GM19328 (cell line): ENCODE data around the gene COMMD1.
"Not testable (repeated sequence)": the region's sequence is repeated elsewhere in the genome, so short reads cannot be mapped to it uniquely, and the experiment has no call there.

ENCODE experiments used
- ATAC-seq: cut with Tn5 transposase; IDR thresholded peaks from one replicate; pipeline ENCODE4 v1.9.1; 2021; ENCODE audit warnings: mild to moderate bottlenecking, moderate library complexity; ENCODE audit not compliant: unreplicated experiment

Gene COMMD1

GRCh38 chr2:62065243-62065642, 159.8 kb downstream of the COMMD1 start:
- ATAC-seq: no peak

GRCh38 chr2:62071126-62071598, 165.7 kb downstream of the COMMD1 start:
- ATAC-seq: no peak

GRCh38 chr2:62071760-62072680, 166.5 kb downstream of the COMMD1 start:
- no peak for ATAC-seq

GRCh38 chr2:62074233-62074632, 168.8 kb downstream of the COMMD1 start:
- no peak for ATAC-seq

GRCh38 chr2:62076980-62077638, 171.6 kb downstream of the COMMD1 start:
- ATAC-seq: no peak

GRCh38 chr2:62084801-62085200, 179.3 kb downstream of the COMMD1 start:
- no peak for ATAC-seq

- no peak for ATAC-seq
Observed at GRCh38 chr2:62089658-62090057, 184.2 kb downstream of the COMMD1 start.

- no peak for ATAC-seq
Observed at GRCh38 chr2:62091471-62091870, 186.0 kb downstream of the COMMD1 start.

- ATAC-seq: no peak
Observed at GRCh38 chr2:62099050-62099449, 193.6 kb downstream of the COMMD1 start.

- peak; percentile 80 for ATAC-seq
Observed at GRCh38 chr2:62099523-62100175, 194.2 kb downstream of the COMMD1 start.

GRCh38 chr2:62101886-62102285, 196.4 kb downstream of the COMMD1 start:
- no peak for ATAC-seq

- ATAC-seq: no peak
Observed at GRCh38 chr2:62102402-62102920, 197.0 kb downstream of the COMMD1 start.

- ATAC-seq: no peak
Observed at GRCh38 chr2:62109554-62109953, 204.1 kb downstream of the COMMD1 start.

- no peak for ATAC-seq
Observed at GRCh38 chr2:62110415-62111025, 205.0 kb downstream of the COMMD1 start.

- no peak for ATAC-seq
Observed at GRCh38 chr2:62112179-62112578, 206.7 kb downstream of the COMMD1 start.

GRCh38 chr2:62114564-62114963, 209.1 kb downstream of the COMMD1 start:
- ATAC-seq: no peak

- ATAC-seq: no peak
Observed at GRCh38 chr2:62116983-62117382, 211.5 kb downstream of the COMMD1 start.

GRCh38 chr2:62118160-62118559, 212.7 kb downstream of the COMMD1 start:
- no peak for ATAC-seq

GRCh38 chr2:62119311-62119974, 214.0 kb downstream of the COMMD1 start:
- no peak for ATAC-seq

GRCh38 chr2:62126239-62126638, 220.8 kb downstream of the COMMD1 start:
- not testable (repeated sequence) for ATAC-seq
